ENCODE data around the gene MYO5C. TPM values are rescaled to one million over a fixed set of nuclear protein-coding genes. Genes with fewer than 3 reads are reported as not detected.

MYO5C gene
- total RNA-seq, 1 experiment from 2014 or later, result 0.43 TPM

- no peaks in the 10 kb centered on the region for H3K27me3 ChIP-seq (replicated peaks; ENCODE audit: insufficient read depth, low read depth, low read length, poor library complexity)
- no peak overlapping the region for H3K4me3 ChIP-seq (ENCODE audit: low read depth, low read length, poor library complexity, severe bottlenecking)
- no peak overlapping the region for H3K27ac ChIP-seq (ENCODE audit: low read depth, low read length, poor library complexity, severe bottlenecking)
- CTCF ChIA-PET, result no interaction called here
- H3K36me3 ChIP-seq (ENCODE audit: insufficient read depth, low read length, poor library complexity, severe bottlenecking), result no peaks in the 10 kb centered on the region
- TF ChIP-seq EZH2 (IDR thresholded peaks at IDR 0.05; ENCODE audit: borderline replicate concordance, low read depth, low read length, poor library complexity, severe bottlenecking), result no peak
- TF ChIP-seq, protein P1, sequence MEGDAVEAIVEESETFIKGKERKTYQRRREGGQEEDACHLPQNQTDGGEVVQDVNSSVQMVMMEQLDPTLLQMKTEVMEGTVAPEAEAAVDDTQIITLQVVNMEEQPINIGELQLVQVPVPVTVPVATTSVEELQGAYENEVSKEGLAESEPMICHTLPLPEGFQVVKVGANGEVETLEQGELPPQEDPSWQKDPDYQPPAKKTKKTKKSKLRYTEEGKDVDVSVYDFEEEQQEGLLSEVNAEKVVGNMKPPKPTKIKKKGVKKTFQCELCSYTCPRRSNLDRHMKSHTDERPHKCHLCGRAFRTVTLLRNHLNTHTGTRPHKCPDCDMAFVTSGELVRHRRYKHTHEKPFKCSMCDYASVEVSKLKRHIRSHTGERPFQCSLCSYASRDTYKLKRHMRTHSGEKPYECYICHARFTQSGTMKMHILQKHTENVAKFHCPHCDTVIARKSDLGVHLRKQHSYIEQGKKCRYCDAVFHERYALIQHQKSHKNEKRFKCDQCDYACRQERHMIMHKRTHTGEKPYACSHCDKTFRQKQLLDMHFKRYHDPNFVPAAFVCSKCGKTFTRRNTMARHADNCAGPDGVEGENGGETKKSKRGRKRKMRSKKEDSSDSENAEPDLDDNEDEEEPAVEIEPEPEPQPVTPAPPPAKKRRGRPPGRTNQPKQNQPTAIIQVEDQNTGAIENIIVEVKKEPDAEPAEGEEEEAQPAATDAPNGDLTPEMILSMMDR (conservative IDR thresholded peaks at IDR 0.05; ENCODE audit: low read depth, low read length), result no peak
- DNase-seq (ENCODE audit: low spot score), result no peak
- POLR2A ChIA-PET (ENCODE audit: low non-redundant PET), result no interaction called here
- intact Hi-C loops (cut with micrococcal nuclease; ENCODE audit: unreplicated experiment), result loop anchor here (5.0 kb wide), 1 partner anchor 425 kb away; no protein-coding TSS in a partner anchor
- no peaks in the 10 kb centered on the region for H3K4me1 ChIP-seq (ENCODE audit: insufficient read depth, low read length, poor library complexity, severe bottlenecking)
- H3K9me3 ChIP-seq (ENCODE audit: low read depth, low read length, poor library complexity, severe bottlenecking), result no peaks in the 10 kb centered on the region
- BruUV-seq (replicated peaks), result no TSS peak
Measured at GRCh38 chr15:52207191-52207590, 88.4 kb downstream of the MYO5C start.

DNA sequence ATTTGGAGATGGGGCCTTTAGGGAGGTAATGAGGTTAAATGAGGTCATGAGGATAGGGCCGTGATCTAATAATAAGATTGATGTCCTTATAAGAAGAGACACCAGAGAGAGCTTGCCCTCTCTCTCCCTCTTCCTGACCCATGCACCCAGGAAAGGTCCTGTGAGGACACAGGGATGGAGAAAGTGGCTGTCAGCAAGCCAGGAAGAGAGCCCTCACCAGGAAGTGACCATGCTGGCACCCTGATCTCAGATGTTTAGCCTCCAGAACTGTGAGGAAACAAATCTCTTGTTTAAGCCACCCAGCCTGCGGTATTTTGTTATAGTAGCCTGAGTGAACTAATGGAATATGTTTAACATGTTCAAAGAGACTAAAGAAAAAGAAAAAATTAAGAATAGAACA lies 89.2 kb downstream of the MYO5C start:
- Histone ChIP-seq H3K27ac (ENCODE audit: low read depth, low read length, poor library complexity, severe bottlenecking) (no peak overlapping the region), H3K4me1 (ENCODE audit: insufficient read depth, low read length, poor library complexity, severe bottlenecking) (no peaks in the 10 kb centered on the region), H3K4me3 (ENCODE audit: low read depth, low read length, poor library complexity, severe bottlenecking) (no peak overlapping the region), H3K27me3 (replicated peaks; ENCODE audit: insufficient read depth, low read depth, low read length, poor library complexity) (no peaks in the 10 kb centered on the region), H3K36me3 (ENCODE audit: insufficient read depth, low read length, poor library complexity, severe bottlenecking) (no peaks in the 10 kb centered on the region), H3K9me3 (ENCODE audit: low read depth, low read length, poor library complexity, severe bottlenecking) (no peaks in the 10 kb centered on the region)
- no peak for TF ChIP-seq EZH2 (IDR thresholded peaks at IDR 0.05; ENCODE audit: borderline replicate concordance, low read depth, low read length, poor library complexity, severe bottlenecking)
- TF ChIP-seq, protein P1 (conservative IDR thresholded peaks at IDR 0.05; ENCODE audit: low read depth, low read length), result no peak
- BruUV-seq (replicated peaks), result no TSS peak
- no peak for DNase-seq (ENCODE audit: low spot score)
- ChIA-PET CTCF (no interaction called here), POLR2A (ENCODE audit: low non-redundant PET) (no interaction called here)
- intact Hi-C loops (cut with micrococcal nuclease; ENCODE audit: unreplicated experiment), result loop anchor here (5.0 kb wide), 1 partner anchor 424 kb away; no protein-coding TSS in a partner anchor

- Histone ChIP-seq H3K27me3 (replicated peaks; ENCODE audit: insufficient read depth, low read depth, low read length, poor library complexity) (no peaks in the 10 kb centered on the region), H3K27ac (ENCODE audit: low read depth, low read length, poor library complexity, severe bottlenecking) (no peak overlapping the region), H3K4me3 (ENCODE audit: low read depth, low read length, poor library complexity, severe bottlenecking) (no peak overlapping the region), H3K9me3 (ENCODE audit: low read depth, low read length, poor library complexity, severe bottlenecking) (no peaks in the 10 kb centered on the region), H3K36me3 (ENCODE audit: insufficient read depth, low read length, poor library complexity, severe bottlenecking) (no peaks in the 10 kb centered on the region), H3K4me1 (ENCODE audit: insufficient read depth, low read length, poor library complexity, severe bottlenecking) (peaks cover 5% of the 10 kb centered on the region)
- BruUV-seq (replicated peaks), result no TSS peak
- no peak for DNase-seq (ENCODE audit: low spot score)
- TF ChIP-seq, protein P1 (conservative IDR thresholded peaks at IDR 0.05; ENCODE audit: low read depth, low read length), result no peak
- TF ChIP-seq EZH2 (IDR thresholded peaks at IDR 0.05; ENCODE audit: borderline replicate concordance, low read depth, low read length, poor library complexity, severe bottlenecking), result no peak
- POLR2A ChIA-PET (ENCODE audit: low non-redundant PET), result no interaction called here
- CTCF ChIA-PET, result no interaction called here
- intact Hi-C loops (cut with micrococcal nuclease; ENCODE audit: unreplicated experiment), result loop anchor here (5.0 kb wide), 1 partner anchor 422 kb away; no protein-coding TSS in a partner anchor
Measured at GRCh38 chr15:52204657-52205056, 90.9 kb downstream of the MYO5C start.

Data from A673 (cell line).